ENCODE data around the gene WARS2. TPM values are rescaled to one million over a fixed set of nuclear protein-coding genes. Genes with fewer than 3 reads are reported as not detected.

WARS2 gene
- total RNA-seq, 4 donors from 2014 or later = 5.8 to 16.5 (median 6.5) TPM

- no peak for DNase-seq
- Histone ChIP-seq H3K36me3 (no peaks in the 10 kb centered on the region), H3K27me3 (no peaks in the 10 kb centered on the region), H3K9me3 (no peaks in the 10 kb centered on the region), H3K27ac (peak overlapping the region; percentile 85 to 96 (median 94)), H3K4me3 (peak overlapping the region in 1 of 4 donors; percentile 4), H3K4me1 (peaks cover 61 to 65% of the 10 kb centered on the region in 2 donors)
- no peak for TF ChIP-seq POLR2A (IDR thresholded peaks at IDR 0.05)
- TF ChIP-seq CTCF (IDR thresholded peaks at IDR 0.05 in 4 of 5, conservative IDR thresholded peaks at IDR 0.05 in 1 of 5) = no peak
- in situ Hi-C loops (cut with MboI; ENCODE audit: low sequenced_read_pairs in 4 of 4) (no loop called here), intact Hi-C loops (cut with DNase I; ENCODE audit: low total_unique reads) (no loop called here)
- ATAC-seq = no peak
These were observed 159.0 kb downstream of the WARS2 start for GRCh38 chr1:118981436-118981835.

Other genes with a start within 250 kb of the WARS2 start
- gene TBX15, start 152.3 kb downstream of the WARS2 start, total RNA-seq = 100 to 1,000 TPM in 3 of 4 donors, 10 to 100 TPM in 1; 91.4 to 275 (median 245) TPM
- under 1 TPM in 1 of 4 donors, not detected in 3; 0.18 TPM for gene HAO2, start 228.1 kb upstream of the WARS2 start, total RNA-seq

Data from gastrocnemius medialis (tissue), 4 donors.